ENCODE measurements around the gene VSTM2B.

VSTM2B gene

GRCh38 chr19:29566496-29567054 lies 40.8 kb downstream of the VSTM2B start:
- no peak for DNase-seq (ENCODE audit: low spot score)

DNA sequence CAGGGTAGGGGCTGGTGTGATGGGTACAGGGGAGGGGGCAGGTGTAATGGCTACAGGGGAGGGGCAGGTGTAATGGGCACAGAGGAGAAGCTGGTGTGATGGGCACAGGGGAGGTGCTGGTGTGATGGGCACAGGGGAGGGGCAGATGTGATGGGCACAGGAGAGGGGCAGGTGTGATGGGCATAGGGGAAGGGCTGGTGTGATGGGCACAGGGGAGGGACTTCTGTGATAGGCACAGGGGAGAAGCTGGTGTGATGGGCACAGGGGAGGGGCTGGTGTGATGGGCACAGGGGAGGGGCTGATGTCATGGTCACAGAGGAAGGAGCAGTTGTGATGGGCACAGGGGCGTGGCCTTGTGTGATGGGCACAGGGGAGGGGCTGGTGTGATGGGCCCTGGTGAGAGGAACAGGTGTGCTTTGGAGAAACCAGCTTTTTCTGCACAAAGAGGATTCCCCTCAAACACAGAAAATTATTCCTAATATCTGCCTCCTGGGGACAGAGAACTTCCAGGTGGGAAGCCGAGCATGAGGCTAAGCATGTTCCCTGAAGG lies 41.6 kb downstream of the VSTM2B start:
- no peak for DNase-seq (ENCODE audit: low spot score)

DNA sequence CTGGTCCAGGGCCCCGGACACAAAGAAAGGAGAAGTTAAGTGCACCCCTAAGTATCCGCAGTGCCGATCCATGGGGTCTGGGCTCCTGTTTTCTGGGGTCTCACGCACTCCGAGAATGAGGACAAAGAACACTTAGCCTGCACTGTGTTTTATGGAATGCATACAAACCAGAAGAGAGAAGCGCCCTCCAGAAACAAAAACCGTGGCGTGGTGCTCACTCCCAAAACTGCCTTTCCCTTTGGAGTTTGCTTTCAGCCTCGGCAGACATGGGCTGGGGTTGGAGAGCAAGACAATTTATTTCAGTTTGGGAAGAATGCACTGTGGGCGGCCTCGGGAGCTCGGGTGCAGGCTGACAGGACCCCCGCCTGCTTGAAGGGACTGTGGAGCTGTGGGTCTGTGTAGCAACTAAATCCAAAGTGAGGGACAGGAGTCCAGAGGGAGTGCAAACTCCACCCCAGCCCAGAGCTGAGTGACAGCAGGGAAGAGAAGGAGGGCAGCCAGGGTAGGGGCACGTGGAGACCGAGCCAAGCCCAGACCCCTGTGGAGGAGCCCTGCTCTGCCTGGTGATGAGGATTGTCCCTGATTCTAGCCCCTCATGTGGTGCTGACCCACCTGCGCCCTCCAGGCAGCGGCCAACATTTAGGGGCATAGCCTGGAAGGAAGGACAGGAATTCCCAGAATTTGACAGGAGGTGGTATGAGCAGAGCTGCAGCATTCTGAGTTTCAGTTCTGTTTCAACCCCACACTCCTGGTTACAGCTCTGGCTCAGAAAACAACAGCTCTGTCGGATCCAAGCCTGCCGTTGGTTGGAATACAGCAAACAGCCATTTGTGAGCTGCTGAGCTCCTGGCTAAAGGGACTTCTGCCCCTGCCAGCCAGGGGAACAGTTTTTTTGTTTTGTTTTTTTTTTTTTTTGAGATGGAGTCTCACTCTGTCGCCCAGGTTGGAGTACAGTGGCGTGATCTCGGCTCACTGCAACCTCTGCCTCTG lies 42.5 kb downstream of the VSTM2B start:
- DNase-seq (ENCODE audit: low spot score), result no peak

GRCh38 chr19:29569038-29569911 lies 43.5 kb downstream of the VSTM2B start:
- DNase-seq (ENCODE audit: low spot score), result no peak

- no peak for DNase-seq (ENCODE audit: low spot score)
Measured at GRCh38 chr19:29571181-29571580, 45.4 kb downstream of the VSTM2B start.

DNA sequence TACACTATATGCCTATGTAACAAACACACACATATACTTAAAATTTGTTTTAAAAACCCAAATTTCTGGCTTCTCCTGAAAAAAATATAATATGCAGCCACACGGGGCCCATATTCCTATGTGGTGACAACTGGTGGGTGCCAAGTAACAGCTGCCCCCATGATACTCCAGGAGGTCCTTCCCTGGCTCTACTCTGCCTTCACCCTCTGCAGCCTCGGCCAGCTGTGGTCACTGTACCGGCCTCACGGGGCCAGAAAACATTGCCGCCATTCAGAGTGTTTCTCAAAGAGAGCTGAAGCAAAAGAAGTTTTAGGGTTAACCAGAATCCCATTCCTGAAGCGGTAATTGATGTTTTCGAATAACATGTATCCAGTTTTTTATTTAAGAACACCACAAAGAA lies 47.7 kb downstream of the VSTM2B start:
- DNase-seq (ENCODE audit: low spot score), result no peak

GRCh38 chr19:29574510-29574909 lies 48.7 kb downstream of the VSTM2B start:
- DNase-seq (ENCODE audit: low spot score), result no peak

DNA sequence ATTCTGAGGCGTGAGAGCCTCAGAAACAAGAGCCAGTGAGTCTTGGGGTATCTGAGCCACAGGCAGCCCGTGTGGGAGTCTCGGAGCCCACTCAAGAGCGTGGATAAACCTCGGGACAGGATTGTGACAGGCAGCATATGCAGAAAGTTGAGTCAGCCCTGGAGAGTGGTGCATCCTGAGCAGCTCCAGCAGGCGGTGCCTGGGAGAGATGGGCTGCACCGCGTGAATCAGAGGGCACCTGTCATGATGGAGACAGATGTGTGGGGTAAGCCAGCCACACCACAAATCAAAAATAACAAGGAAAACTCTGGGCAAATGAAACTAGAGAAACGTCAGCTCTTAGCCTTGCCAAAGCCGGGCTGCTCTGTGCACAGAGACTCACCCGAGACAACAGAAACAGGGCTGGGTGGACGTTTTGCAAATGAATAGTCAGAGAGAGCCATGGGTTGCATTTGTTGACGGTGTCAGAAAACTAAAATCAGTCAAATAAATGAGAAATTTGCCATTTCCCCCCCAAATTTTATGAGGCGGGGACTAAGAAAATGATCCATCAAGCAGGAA lies 50.3 kb downstream of the VSTM2B start:
- DNase-seq (ENCODE audit: low spot score), result no peak

GRCh38 chr19:29576761-29577648 lies 51.2 kb downstream of the VSTM2B start:
- DNase-seq (ENCODE audit: low spot score), result no peak

- DNase-seq (ENCODE audit: low spot score), result no peak
Measured at GRCh38 chr19:29577649-29577963, 51.8 kb downstream of the VSTM2B start.

DNA sequence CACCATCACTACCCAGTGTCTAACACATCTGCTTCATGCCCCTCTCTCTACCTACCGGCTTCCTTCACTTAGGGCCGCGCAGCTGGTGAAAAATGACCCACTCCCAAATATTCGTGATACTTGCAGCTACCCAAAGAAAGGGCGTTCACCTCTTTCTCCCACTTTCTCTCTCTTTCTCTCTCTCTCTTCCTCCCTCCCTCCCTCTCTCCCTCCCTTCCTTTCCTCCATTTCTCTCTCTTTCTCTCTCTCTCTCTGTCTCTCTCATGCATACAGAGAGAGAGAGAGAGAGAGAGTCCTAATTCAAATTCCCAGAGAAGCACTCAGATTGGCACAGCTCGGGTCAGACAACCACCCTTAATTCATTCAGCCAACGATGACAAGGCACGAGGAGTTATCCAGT lies 52.6 kb downstream of the VSTM2B start:
- no peak for DNase-seq (ENCODE audit: low spot score)

- DNase-seq (ENCODE audit: low spot score), result no peak
Measured at GRCh38 chr19:29579308-29579910, 53.6 kb downstream of the VSTM2B start.

DNA sequence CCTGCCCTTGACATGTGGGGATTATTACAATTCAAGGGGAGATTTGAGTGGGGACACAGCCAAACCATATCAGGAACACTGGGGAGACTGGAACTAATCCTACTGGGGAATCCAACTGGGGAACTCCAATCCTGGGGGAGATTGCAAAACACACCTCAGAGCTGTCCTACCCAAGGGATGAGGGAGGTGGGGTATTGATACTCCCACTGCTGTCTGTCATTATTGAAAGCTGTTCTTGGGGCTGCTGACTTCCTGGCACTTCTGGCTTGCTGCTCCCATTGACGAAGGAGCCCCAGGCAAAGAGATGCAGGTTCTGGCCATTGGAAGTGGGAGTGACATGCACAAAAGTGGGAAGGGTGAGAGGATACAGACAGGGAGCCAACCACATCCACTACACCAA lies 55.6 kb downstream of the VSTM2B start:
- DNase-seq (ENCODE audit: low spot score), result no peak

GRCh38 chr19:29583196-29583999 lies 57.6 kb downstream of the VSTM2B start:
- no peak for DNase-seq (ENCODE audit: low spot score)

- DNase-seq (ENCODE audit: low spot score), result no peak
Measured at GRCh38 chr19:29586401-29586800, 60.6 kb downstream of the VSTM2B start.

GRCh38 chr19:29587059-29587458 lies 61.3 kb downstream of the VSTM2B start:
- DNase-seq (ENCODE audit: low spot score), result no peak

GRCh38 chr19:29587518-29587986 lies 61.8 kb downstream of the VSTM2B start:
- DNase-seq (ENCODE audit: low spot score), result no peak

DNA sequence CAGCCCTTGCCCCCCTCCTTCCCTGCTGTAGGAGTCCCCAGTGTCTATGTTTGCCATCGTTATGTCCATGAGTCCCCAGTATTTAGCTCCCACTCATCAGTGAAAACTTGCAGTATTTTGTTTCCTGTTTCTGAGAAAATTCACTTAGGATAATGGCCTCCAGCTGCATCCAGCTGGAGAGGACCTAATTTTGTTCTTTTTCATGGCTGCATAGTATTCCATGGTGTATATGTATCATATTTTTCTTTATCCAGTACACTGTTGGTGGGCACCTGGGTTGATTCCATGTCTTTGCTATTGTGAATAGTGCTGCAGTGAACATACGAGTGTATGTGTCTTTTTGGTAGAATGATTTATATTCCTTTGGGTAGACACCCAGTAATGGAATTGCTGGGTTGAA lies 62.3 kb downstream of the VSTM2B start:
- no peak for DNase-seq (ENCODE audit: low spot score)

DNA sequence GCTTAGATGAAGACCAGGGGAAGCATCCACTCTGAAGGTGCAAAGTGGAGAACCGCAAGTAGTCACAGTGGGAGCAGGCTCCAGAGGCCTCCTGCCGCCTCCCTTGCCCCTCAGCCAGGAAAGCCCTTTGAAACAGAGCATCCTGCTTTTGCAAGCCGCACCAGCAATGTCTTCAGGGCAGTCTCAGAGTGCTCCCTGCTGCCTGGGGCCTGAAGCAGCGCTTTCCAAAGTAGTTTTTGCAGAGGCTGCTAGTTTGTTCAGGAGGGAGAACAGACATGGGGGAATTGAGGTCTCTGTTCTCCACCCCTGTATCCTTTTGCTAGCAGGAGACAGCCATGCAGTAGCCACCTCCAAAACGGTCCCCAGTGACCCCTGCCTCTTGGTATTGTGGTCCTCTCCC lies 64.5 kb downstream of the VSTM2B start:
- no peak for DNase-seq (ENCODE audit: low spot score)

DNA sequence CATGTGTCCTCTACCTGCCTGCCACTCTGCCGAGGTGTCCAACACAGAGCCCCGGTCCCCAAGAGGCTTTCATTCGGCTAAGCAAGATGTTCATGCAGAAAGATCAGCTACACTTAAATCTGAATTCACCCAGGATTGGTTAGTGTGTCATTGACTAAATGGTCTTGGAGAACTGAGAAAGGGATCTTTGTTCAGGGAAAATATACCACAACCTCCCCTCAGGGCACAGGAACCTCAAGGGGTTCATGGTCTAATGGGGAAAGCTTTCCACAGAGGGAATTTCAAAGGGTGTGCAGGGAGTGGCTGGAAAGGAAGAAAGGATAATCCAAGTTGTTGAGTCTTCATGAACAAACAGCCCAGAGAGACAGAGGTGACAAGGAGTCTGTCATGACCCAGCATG lies 65.9 kb downstream of the VSTM2B start:
- no peak for DNase-seq (ENCODE audit: low spot score)

All from globus pallidus (tissue), 1 donor.